Prostate gland (tissue), 2 donors: ENCODE results near the gene ZNF32.

Experiments used
- POLR2A ChIP-seq: fragments of 450-650 bp; IDR thresholded peaks from one replicate; pipeline ENCODE4 v1.6.1; 2016; ENCODE audit warnings: antibody characterized with exemption, mild to moderate bottlenecking
- POLR2AphosphoS5 ChIP-seq: sonication (generic); formaldehyde crosslinking; IDR thresholded peaks from one replicate; pipeline ENCODE4 v1.6.1; 2017; ENCODE audit warnings: antibody characterized with exemption
- TF ChIP-seq, protein P1 (sequence below), 4 experiments: fragments of 200-600 bp in 2 of 4; fragments of 450-650 bp in 2 of 4; sonication (generic) in 2 of 4; IDR thresholded peaks; 1 replicate in 3 of 4; 2 replicates in 1 of 4; pipeline ENCODE4 v1.5.1; 2016 to 2019; ENCODE audit warnings: antibody characterized with exemption in 4 of 4, mild to moderate bottlenecking in 2 of 4, moderate library complexity in 2 of 4

DNA sequence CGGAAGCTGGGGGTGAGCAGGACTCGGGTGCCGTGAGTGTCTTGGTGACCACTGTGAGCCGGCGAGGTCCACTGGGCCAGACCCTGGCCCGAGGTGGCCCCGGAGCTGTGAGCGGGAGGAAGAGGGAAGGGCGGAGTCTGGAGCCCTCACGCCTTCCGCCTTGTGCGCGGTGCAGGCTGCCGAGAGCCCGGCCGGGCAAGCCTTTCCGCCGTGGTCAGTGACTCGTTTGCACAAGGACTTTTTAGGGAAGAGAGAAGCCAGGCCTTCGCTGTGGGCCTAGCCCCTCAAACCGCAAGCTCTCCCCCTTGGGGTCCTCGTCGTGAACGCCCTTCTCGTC is 40.9 kb upstream of the ZNF32 start:
- no peak for TF ChIP-seq POLR2A
- TF ChIP-seq, protein P1, sequence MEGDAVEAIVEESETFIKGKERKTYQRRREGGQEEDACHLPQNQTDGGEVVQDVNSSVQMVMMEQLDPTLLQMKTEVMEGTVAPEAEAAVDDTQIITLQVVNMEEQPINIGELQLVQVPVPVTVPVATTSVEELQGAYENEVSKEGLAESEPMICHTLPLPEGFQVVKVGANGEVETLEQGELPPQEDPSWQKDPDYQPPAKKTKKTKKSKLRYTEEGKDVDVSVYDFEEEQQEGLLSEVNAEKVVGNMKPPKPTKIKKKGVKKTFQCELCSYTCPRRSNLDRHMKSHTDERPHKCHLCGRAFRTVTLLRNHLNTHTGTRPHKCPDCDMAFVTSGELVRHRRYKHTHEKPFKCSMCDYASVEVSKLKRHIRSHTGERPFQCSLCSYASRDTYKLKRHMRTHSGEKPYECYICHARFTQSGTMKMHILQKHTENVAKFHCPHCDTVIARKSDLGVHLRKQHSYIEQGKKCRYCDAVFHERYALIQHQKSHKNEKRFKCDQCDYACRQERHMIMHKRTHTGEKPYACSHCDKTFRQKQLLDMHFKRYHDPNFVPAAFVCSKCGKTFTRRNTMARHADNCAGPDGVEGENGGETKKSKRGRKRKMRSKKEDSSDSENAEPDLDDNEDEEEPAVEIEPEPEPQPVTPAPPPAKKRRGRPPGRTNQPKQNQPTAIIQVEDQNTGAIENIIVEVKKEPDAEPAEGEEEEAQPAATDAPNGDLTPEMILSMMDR (IDR thresholded peaks at IDR 0.05): no peak
- TF ChIP-seq POLR2AphosphoS5: no peak
